GM21447 (cell line): ENCODE measurements around the gene C14orf93.
"Not testable (repeated sequence)": the region's sequence is repeated elsewhere in the genome, so short reads cannot be mapped to it uniquely, and the experiment has no call there.

ENCODE experiments used
- ATAC-seq: cut with Tn5 transposase; IDR thresholded peaks from one replicate; pipeline ENCODE4 v1.9.1; 2021; ENCODE audit not compliant: unreplicated experiment

The C14orf93 gene

DNA sequence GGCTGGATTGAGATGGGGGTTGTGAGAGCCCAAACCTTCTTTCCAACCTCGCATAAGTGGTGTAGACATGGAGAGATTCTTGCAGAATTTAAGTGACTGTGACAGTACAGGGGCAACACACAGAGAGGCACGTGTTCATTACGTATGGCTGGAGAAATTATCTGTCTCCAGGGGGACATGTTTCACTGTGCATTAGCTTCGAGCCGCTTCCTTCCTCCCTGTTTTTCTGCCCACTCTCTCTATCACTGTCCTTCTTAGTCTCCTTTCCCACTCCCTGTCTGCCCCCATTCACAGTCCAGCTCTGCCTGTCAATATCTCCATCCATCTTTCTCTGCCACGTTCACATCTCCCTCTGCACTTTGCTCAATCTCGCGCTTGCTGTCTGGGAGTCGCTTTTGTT is 11.5 kb upstream of the C14orf93 start:
- no peak for ATAC-seq

DNA sequence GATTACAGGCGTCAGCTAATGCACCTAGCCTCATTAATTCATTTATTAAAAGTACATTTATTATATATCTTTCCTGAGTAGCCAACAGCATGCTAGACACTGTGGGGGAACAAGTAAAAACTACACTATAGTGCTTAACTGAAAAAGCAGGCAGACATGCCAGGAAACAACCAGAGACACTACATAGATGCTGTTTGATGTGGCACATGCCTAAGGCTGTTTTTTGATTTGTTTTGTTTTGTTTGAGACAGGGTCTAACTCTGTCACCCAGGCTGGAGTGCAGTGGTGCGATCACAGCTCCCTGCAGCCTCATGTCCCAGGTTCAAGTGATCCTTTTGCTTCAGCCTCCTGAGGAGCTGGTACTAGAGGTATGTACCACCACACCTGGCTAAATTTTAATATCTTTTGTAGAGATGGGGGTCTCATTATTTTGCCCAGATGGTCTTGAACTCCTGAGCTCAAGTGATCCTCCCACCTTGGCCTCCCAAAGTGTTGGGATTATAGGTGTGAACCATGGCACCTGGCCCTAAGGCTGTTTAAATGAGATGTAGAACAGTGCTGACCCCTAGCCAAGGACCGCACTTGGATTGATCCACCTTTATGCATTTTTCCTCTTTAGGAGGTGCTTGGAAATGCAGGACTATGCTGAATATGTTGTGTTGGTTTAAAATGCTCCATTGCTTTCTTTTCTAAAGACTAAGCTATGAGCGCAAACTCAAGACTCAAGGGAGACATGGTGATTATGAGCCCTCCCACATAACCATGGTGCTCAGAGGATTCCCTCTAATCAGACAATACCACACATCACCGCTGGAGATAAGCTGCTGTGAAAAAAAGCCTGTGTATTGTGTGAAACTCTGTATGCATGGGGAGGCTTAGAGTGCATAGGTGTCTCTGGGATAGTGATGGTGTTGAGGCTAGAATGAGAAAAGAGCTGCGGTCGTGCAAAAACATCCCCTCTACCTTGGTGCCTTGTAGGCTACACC is 10.5 kb upstream of the C14orf93 start:
- ATAC-seq = no peak

DNA sequence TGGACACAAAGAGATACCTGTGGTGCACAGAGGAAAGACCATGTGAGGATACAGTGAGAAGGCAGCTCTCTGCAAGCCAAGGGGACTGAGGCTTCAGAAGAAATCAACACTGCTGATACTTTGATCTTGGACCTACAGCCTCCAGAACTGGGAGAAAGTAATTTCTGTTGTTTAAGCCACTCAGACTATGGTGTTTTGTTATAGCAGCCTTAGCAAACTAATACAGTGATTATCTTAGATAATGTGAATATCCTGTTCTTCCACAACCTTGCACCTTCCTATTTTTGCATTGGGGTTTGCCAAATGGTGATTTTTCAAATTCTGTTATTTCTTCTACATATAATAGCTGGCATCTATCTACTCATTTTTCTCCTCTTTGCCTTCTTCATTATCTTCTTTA is 8.2 kb upstream of the C14orf93 start:
- ATAC-seq = no peak

DNA sequence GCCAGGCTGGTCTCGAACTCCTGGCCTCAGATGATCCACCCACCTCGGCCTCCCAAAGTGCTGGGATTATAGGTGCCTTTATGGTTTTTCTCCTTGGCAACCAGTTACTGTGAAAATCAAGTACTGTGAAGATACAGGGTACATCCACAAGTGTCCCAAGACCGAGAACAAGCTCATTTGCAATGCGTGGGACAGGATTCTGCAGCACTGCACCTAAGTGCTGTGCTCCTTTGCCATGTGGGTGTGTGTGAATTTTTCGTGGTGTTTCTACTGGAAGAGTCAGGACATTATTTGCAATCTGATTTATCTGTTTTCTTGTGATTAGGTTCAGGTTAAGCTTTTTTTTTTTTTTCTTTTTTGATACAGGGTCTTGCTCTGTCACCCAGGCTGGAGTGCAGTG is 7.1 kb upstream of the C14orf93 start:
- no peak for ATAC-seq

GRCh38 chr14:23015618-23016017 is 5.7 kb upstream of the C14orf93 start:
- ATAC-seq = no peak

DNA sequence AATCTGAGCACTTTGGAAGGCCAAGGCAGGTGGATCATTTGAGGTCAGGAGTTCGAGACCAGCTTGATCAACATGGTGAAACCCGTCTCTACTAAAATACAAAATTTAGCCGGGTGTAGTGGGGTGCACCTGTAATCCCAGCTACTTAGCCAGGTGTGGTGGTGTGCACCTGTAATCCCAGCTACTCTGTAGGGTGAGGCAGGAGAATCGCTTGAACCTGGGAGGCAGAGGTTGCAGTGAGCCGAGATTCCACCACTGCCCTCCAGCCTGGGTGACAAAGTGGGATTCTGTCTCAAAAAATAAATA is 3.8 kb upstream of the C14orf93 start:
- ATAC-seq = not testable (repeated sequence)

- ATAC-seq = no peak
Measured at GRCh38 chr14:23013054-23013748, 3.3 kb upstream of the C14orf93 start.

DNA sequence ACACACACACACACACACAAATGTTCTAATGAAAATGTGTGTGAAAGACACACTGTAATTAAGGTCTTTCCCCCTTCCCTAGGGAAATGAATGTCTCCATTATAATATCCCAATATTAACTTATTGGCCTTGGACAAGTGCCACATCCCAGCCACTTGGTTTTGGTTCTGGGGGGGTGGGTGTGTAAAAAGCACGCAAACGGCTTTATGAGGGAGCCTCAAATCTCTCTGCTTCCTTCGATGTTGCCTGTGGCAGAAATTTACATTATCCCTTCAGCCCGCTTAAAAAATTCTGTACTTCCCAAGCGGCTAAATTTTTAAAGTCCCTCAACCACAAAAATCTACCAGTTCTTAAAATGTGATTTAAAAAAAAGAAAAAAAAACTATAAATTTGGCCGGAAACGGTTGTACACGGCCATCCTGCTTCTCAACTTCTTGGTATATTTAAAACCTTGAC is 432 bp downstream of the C14orf93 start:
- ATAC-seq = no peak

DNA sequence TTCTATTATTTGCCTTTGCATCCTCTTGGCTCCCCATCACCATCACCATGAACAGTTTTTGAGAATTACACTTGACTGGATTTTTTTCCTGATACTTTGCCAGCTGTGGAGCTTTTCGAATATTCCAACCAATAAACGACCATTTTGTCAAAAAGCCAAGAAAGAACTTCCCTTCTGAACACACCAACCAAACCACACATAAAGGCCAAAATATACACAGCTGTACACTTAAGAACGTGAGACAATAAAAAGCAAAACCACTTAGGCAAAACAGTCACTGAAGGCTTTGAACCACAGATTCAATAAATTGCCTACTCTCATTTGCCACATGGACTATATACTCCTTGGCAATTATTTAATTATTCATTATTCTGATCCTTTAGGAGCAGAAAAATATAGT is 1.1 kb downstream of the C14orf93 start:
- ATAC-seq = no peak

- peak; percentile 97 for ATAC-seq
Measured at GRCh38 chr14:23006544-23007419, 3.2 kb downstream of the C14orf93 start.

DNA sequence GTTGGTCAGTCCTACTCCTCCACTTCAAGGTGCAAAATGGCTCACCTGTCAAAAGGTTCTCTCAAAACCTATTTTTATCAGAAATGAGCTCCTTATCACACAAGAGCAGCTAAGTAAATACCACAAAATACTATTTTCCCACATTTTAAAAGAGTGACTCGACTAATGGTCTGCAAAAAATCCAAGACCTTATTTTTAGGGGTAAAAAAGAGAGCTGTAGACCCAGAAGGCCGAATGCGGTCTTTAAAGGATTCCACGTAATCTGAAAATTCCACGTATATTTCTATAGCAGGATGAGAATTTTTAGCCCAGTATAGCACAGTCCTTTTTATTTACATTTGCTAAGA is 3.8 kb downstream of the C14orf93 start:
- no peak for ATAC-seq

- no peak for ATAC-seq
Measured at GRCh38 chr14:23005451-23006187, 4.3 kb downstream of the C14orf93 start.

DNA sequence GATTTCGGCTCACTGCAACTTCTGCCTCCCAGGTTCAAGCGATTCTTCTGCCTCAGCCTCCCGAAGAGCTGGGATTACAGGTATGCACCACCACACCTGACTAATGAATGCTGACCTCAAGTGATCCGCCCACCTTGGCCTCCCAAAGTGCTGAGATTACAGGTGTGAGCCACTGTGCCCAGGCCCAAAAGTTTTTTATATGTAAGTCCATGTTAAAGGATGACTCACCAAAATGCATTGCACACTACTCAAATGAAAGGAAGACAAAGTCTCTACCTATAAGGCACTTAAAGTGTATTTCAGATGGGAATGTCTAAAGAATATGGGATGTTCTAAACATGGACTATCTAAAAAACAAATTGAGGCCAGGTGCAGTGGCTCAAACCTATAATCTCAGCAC is 5.7 kb downstream of the C14orf93 start:
- ATAC-seq = not testable (repeated sequence)

DNA sequence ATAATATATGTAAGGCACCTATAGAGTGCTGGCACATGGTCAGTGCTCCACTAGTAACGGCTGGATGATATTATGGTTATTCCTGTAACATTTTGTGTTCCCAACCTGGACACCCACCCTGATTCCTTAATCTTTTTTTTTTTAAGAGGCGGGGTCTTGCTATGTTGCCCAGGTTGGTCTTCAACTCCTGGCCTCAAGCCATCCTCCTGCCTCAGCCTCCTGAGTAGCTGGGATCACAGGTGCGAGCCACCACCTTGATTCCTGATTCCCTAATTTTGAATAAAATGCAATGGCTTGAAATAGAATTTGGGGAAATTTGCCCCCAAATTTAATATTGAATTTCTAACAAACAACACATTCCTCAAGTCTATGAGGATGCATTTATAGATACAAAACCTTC is 7.4 kb downstream of the C14orf93 start:
- no peak for ATAC-seq

- no peak for ATAC-seq
Measured at GRCh38 chr14:23000860-23001259, 9.1 kb downstream of the C14orf93 start.

DNA sequence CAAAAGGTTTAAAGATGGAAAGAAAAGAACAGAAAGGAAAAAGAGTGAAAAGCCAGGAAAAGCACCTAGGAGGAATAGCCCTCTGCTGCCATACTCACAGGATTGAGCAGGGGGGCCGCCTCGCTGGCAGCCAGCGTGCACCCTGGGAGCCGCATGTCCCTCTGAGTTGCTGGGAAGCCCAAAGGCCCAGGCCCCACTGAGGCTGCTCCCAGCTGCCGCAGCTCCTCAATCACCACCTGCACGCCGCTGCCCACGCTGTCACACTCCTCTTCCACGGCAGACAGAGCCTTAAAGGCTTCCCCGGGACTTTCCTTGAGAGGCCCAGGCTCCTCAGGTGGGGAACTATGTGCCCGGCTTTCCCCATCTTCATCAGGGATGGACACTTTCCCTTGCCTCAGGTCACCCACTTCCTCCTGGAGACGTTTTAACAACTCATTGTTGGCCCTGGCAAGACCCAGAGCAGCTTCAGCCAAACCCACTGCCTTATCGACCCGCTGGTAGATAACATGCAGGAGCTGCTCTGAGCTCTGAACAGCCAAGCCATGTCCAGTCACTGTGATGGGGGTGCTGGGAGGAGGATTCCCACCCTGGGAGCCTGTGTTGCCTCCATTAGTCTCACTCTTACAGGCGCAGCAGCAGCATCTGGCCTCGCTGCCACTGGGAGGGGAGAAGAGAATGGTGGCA is 11.5 kb downstream of the C14orf93 start:
- no peak for ATAC-seq

DNA sequence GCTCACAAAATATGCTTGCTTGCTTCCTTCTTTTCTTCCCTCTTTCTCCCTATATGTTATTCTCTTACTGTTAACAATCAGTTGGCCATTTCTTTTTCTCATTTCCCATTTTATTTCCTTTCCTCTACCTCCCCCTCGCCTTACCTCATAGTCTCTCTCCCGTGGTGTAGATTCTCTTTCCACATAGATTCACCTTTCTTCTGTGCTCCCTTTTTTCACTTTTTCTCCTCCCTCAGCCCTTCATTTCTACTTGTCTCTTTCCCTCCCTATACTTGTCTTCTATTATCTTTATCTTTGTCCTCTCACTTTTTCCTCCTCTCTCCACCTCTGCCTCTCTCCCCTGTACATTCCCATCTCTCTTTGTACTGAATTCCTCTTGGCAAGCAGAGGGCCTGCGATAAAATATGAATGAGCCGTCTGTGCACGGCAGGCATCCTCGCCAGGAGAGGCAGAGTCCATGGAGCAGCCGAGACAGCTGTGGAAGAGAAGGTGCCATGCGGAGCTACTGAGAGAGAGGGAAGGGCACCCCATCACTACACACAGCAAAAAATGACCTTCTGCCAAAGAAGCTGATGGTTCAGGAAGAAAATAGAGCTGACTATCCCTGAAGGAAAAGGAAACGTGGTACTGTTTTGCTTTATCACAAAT is 12.1 kb downstream of the C14orf93 start:
- no peak for ATAC-seq

- no peak for ATAC-seq
Measured at GRCh38 chr14:22996768-22997654, 12.9 kb downstream of the C14orf93 start.
